PC-3 (cell line): ENCODE data around the gene TNS3. TPM values are rescaled to one million over a fixed set of nuclear protein-coding genes. Genes with fewer than 3 reads are reported as not detected.

Experiments used
- ATAC-seq: fragments of 200-7000 bp; cut with Tn5 transposase; 2 replicates; pipeline ENCODE4 v1.9.1; 2020; ENCODE audit warnings: mild to moderate bottlenecking, moderate library complexity
- BruUV-seq: library from RNA; stranded (reverse); fragments of 400-500 nt; replicated peaks from 2 replicates; lab custom pipeline; 2021; lab: Mats Ljungman, UMichigan
- CTCF ChIA-PET: fragments of 300-600 bp; sonication (Branson Sonifier 250); formaldehyde crosslinking; loops from one replicate; lab custom pipeline; 2022; ENCODE audit warnings: antibody characterized with exemption; lab: Charles Lee
- POLR2A ChIA-PET: fragments of 300-600 bp; sonication (Branson Sonifier 250); formaldehyde crosslinking; loops from one replicate; lab custom pipeline; 2022; ENCODE audit warnings: antibody characterized with exemption; ENCODE audit not compliant: unreplicated experiment; lab: Charles Lee
- DNase-seq: peaks from one replicate; pipeline ENCODE4 v3.0.0-alpha.2; 2015
- H2AFZ ChIP-seq: fragments of 300-600 bp; sonication (generic); 2 replicates; pipeline ENCODE4 v1.6.0; 2016; ENCODE audit warnings: antibody characterized with exemption, low read length
- H3F3A ChIP-seq: fragments of 300-600 bp; sonication (generic); one replicate; pipeline ENCODE4 v1.6.0; 2017; ENCODE audit warnings: antibody characterized with exemption, low read length, control low read depth, mild to moderate bottlenecking; ENCODE audit not compliant: unreplicated experiment
- H3K27ac ChIP-seq: fragments of 300-600 bp; sonication (generic); 2 replicates; pipeline ENCODE4 v1.5.1; 2016; ENCODE audit warnings: mild to moderate bottlenecking, low read length
- H3K27me3 ChIP-seq: fragments of 300-600 bp; sonication (generic); 2 replicates; pipeline ENCODE4 v1.6.1; 2016; ENCODE audit warnings: low read length, mixed read lengths
- H3K36me3 ChIP-seq: fragments of 300-600 bp; sonication (generic); 2 replicates; pipeline ENCODE4 v1.6.1; 2016; ENCODE audit warnings: low read depth, mixed run types, low read length, mixed read lengths
- H3K4me1 ChIP-seq: fragments of 300-600 bp; sonication (generic); 2 replicates; pipeline ENCODE4 v1.5.1; 2016; ENCODE audit warnings: low read length; ENCODE audit not compliant: insufficient read depth
- H3K4me2 ChIP-seq: fragments of 300-600 bp; sonication (generic); 2 replicates; pipeline ENCODE4 v1.6.0; 2016; ENCODE audit warnings: low read length
- H3K4me3 ChIP-seq: fragments of 300-600 bp; sonication (generic); 2 replicates; pipeline ENCODE4 v1.5.1; 2016; ENCODE audit warnings: mild to moderate bottlenecking, low read length, mixed read lengths
- H3K79me2 ChIP-seq: fragments of 300-600 bp; sonication (generic); 2 replicates; pipeline ENCODE4 v1.6.1; 2017; ENCODE audit warnings: low read length, mixed read lengths
- H3K9ac ChIP-seq: fragments of 300-600 bp; sonication (generic); 2 replicates; pipeline ENCODE4 v1.6.0; 2016; ENCODE audit warnings: mild to moderate bottlenecking, low read length
- H3K9me2 ChIP-seq: fragments of 300-600 bp; sonication (generic); replicated peaks from 2 replicates; pipeline ENCODE4 v1.6.1; 2016; ENCODE audit warnings: mixed run types, low read length, mixed read lengths
- H3K9me3 ChIP-seq: fragments of 300-600 bp; sonication (generic); 2 replicates; pipeline ENCODE4 v1.6.1; 2016; ENCODE audit warnings: low read length, mixed read lengths
- H4K20me1 ChIP-seq: fragments of 300-600 bp; sonication (generic); 2 replicates; pipeline ENCODE4 v1.6.1; 2016; ENCODE audit warnings: low read length, mixed read lengths
- EZH2 ChIP-seq: fragments of 300-600 bp; sonication (generic); IDR thresholded peaks from one replicate; pipeline ENCODE4 v1.6.1; 2017; ENCODE audit warnings: antibody characterized with exemption, mild to moderate bottlenecking, low read length; ENCODE audit not compliant: unreplicated experiment
- EZH2phosphoT487 ChIP-seq: fragments of 300-600 bp; sonication (generic); IDR thresholded peaks from 2 replicates; pipeline ENCODE4 v1.6.1; 2018; ENCODE audit warnings: mild to moderate bottlenecking, antibody characterized with exemption, low read length, borderline replicate concordance
- intact Hi-C: fragments of 100-400 bp; cut with micrococcal nuclease; formaldehyde crosslinking; loops from 2 replicates; pipeline ENCODE4 v1.9.0; 2023
- total RNA-seq: library from RNA; depleted of rRNA; stranded (reverse); fragments of >200 nt; gene quantifications from 2 replicates; pipeline ENCODE4 v1.2.3, GENCODE V29; 2014
- TF ChIP-seq, protein P1 (sequence below): fragments of 300-600 bp; sonication (generic); conservative IDR thresholded peaks from 2 replicates; pipeline ENCODE4 v1.5.1; 2017; ENCODE audit warnings: antibody characterized with exemption, low read depth, mild to moderate bottlenecking, low read length

The TNS3 gene
- total RNA-seq, 1 experiment from 2014 or later, result 72.3 TPM

DNA sequence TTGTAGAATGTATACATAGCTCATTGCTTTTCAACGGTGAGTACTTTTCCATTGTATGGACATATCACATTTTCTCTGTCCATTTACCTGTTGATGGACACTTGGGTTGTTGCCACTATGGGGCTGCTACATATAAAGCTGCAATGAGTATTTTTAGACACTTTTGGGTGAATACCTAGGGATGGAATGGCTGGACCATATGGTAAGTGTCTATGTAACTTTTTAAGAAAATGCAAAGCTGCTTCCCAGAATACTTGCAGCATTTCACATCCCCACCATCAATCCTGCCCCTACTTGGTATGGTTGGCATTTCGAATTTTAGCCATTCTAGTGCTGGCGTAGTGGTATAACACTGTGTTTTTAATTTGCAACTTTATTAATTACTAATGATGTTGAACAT is 274.6 kb downstream of the TNS3 start:
- Histone ChIP-seq H3K36me3 (peaks cover 22% of the 10 kb centered on the region), H3K27ac (no peak overlapping the region), H4K20me1 (no peaks in the 10 kb centered on the region), H3K4me1 (no peaks in the 10 kb centered on the region), H3K9me2 (no peaks in the 10 kb centered on the region), H3K79me2 (no peaks in the 10 kb centered on the region), H3K9ac (no peak overlapping the region), H3F3A (no peaks in the 10 kb centered on the region), H3K4me2 (no peak overlapping the region), H3K4me3 (no peak overlapping the region), H2AFZ (no peak overlapping the region), H3K27me3 (no peaks in the 10 kb centered on the region), H3K9me3 (no peaks in the 10 kb centered on the region)
- POLR2A ChIA-PET, result no interaction called here
- DNase-seq, result no peak
- ATAC-seq, result no peak
- CTCF ChIA-PET, result no interaction called here
- TF ChIP-seq EZH2 (no peak), EZH2phosphoT487 (no peak)
- TF ChIP-seq, protein P1, sequence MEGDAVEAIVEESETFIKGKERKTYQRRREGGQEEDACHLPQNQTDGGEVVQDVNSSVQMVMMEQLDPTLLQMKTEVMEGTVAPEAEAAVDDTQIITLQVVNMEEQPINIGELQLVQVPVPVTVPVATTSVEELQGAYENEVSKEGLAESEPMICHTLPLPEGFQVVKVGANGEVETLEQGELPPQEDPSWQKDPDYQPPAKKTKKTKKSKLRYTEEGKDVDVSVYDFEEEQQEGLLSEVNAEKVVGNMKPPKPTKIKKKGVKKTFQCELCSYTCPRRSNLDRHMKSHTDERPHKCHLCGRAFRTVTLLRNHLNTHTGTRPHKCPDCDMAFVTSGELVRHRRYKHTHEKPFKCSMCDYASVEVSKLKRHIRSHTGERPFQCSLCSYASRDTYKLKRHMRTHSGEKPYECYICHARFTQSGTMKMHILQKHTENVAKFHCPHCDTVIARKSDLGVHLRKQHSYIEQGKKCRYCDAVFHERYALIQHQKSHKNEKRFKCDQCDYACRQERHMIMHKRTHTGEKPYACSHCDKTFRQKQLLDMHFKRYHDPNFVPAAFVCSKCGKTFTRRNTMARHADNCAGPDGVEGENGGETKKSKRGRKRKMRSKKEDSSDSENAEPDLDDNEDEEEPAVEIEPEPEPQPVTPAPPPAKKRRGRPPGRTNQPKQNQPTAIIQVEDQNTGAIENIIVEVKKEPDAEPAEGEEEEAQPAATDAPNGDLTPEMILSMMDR, result no peak
- intact Hi-C loops, result no loop called here
- no TSS peak for BruUV-seq

DNA sequence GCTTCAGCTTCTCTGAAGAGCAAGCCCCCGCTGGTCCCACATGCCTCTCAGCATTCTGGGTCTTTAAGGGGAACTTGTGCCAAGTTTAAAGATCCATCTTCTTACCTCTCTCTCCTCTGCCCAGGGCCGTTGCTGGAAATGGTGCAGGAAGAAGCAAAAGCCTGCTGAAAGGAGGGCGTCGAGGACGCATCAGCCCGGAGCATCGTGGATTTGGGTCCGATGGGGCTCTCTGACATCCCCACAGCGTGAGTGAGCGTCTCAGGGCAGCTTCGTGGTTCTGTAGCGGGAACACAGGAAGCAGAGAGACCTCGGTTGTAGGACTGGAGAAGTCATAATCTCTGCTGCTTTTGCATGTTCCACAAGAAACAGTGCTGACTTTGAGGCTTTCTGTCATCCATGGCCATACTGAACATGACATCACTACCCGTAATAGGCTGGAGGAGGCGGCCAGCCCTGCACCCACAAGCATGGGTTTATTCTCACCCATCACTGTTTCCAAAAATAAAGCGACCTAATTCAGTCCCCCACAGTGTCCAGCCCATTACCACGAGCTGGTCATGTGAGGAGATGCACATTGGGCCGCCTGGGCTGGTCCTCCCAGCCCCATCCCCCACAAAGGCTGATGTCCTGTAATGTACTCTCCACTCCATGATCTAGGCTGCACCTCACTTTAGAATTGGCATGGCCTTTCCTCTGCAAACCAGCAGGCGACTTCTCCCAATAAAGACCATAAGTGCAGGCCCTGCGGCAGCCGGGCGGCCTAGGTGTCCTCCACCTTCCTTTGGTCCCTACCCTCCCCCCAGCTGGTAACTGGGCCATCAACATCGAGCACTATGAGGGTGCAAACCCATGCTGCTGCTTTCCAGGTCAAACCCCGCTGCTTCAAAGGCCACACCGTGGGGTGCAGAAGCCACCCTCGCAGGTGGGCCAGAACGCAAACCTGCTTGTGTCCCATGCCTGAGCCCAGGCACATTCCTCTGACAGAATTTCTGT is 276.9 kb downstream of the TNS3 start:
- intact Hi-C loops, result no loop called here
- Histone ChIP-seq H3K79me2 (no peaks in the 10 kb centered on the region), H4K20me1 (no peaks in the 10 kb centered on the region), H3K27me3 (no peaks in the 10 kb centered on the region), H3K9me3 (no peaks in the 10 kb centered on the region), H3F3A (no peaks in the 10 kb centered on the region), H3K4me3 (no peak overlapping the region), H3K9me2 (no peaks in the 10 kb centered on the region), H3K27ac (no peak overlapping the region), H3K9ac (no peak overlapping the region), H2AFZ (no peak overlapping the region), H3K4me2 (no peak overlapping the region), H3K4me1 (no peaks in the 10 kb centered on the region), H3K36me3 (peaks cover 21% of the 10 kb centered on the region; the same call in 1 of the 2 replicates)
- BruUV-seq, result no TSS peak
- ChIA-PET CTCF (no interaction called here), POLR2A (no interaction called here)
- no peak for DNase-seq
- no peak for ATAC-seq
- TF ChIP-seq, protein P1, result no peak
- TF ChIP-seq EZH2phosphoT487, result no peak
- no peak for TF ChIP-seq EZH2
